Sigmoid colon (tissue), 4 donors: ENCODE measurements around the gene CAPN8.

ENCODE experiments used
- CTCF ChIP-seq, 4 experiments: fragments of 450-650 bp in 3 of 4; fragments of 200-600 bp in 1 of 4; IDR thresholded peaks; one replicate each; pipeline ENCODE4 v1.5.1; 2016 to 2019; ENCODE audit warnings: antibody characterized with exemption in 4 of 4, mild to moderate bottlenecking in 3 of 4, moderate library complexity in 2 of 4
- EP300 ChIP-seq, 4 donors: sonication (generic); formaldehyde crosslinking; IDR thresholded peaks; one replicate each; pipeline ENCODE4 v1.6.1; 2017; ENCODE audit warnings: antibody characterized with exemption in 4 of 4
- POLR2A ChIP-seq, 2 donors: fragments of 450-650 bp; IDR thresholded peaks; one replicate each; pipeline ENCODE4 v1.6.1; 2016; ENCODE audit warnings: antibody characterized with exemption in 2 of 2, mild to moderate bottlenecking in 2 of 2, moderate library complexity in 2 of 2
- POLR2AphosphoS5 ChIP-seq, 4 donors: sonication (generic); formaldehyde crosslinking; IDR thresholded peaks; one replicate each; pipeline ENCODE4 v1.6.1; 2017; ENCODE audit warnings: antibody characterized with exemption in 4 of 4

- TF ChIP-seq CTCF (IDR thresholded peaks at IDR 0.05) (no peak), EP300 (IDR thresholded peaks at IDR 0.05) (no peak), POLR2AphosphoS5 (IDR thresholded peaks at IDR 0.05) (no peak), POLR2A (IDR thresholded peaks at IDR 0.05) (no peak)
Measured at GRCh38 chr1:223639331-223639749, 26.2 kb downstream of the CAPN8 start.
